H1 (cell line): ENCODE measurements around the gene SPOCK3. TPM values are rescaled to one million over a fixed set of nuclear protein-coding genes. Genes with fewer than 3 reads are reported as not detected.

Source experiments
- MAX ChIP-seq: IDR thresholded peaks from 2 replicates; pipeline ENCODE4 v1.6.1; 2012; ENCODE audit warnings: inconsistent platforms
- polyA plus RNA-seq, 7 experiments: library from polyadenylated mRNA; depleted of rRNA in 3 of 7; stranded (reverse) in 5 of 7; unstranded in 2 of 7; fragments of >200 nt in 5 of 7; fragments of 200-250 nt in 2 of 7; gene quantifications; 1 replicate in 5 of 7; 2 replicates in 1 of 7; 4 replicates in 1 of 7; pipeline versions ENCODE4 v1.2.1 to v1.2.3, GENCODE V29; 2011 to 2013; ENCODE audit warnings: missing spikeins in 2 of 7, mixed read lengths in 2 of 7
- total RNA-seq: library from RNA; stranded (reverse); fragmentation: NEBNext Ultra II Directional; extraction: Animal tissue kit (Norgen Biotek cat#: 25700); gene quantifications from 2 replicates; pipeline ENCODE4 v1.2.1, GENCODE V29; 2021
- TF ChIP-seq, protein P1 (sequence below): fragments of 300-600 bp; sonication (generic); IDR thresholded peaks from 2 replicates; pipeline ENCODE4 v1.7.1; 2012; ENCODE audit warnings: low read length, moderate library complexity, mild to moderate bottlenecking, inconsistent platforms; ENCODE audit not compliant: insufficient replicate concordance

SPOCK3 gene
- total and polyA plus RNA-seq, 2 of the 8 experiments (the other 6 are each of a cell fraction or from before 2014, with no cell fraction given) = 0.14 to 0.60 TPM

GRCh38 chr4:167114416-167114971 is 119.8 kb downstream of the SPOCK3 start (continued):
- TF ChIP-seq, protein P1, sequence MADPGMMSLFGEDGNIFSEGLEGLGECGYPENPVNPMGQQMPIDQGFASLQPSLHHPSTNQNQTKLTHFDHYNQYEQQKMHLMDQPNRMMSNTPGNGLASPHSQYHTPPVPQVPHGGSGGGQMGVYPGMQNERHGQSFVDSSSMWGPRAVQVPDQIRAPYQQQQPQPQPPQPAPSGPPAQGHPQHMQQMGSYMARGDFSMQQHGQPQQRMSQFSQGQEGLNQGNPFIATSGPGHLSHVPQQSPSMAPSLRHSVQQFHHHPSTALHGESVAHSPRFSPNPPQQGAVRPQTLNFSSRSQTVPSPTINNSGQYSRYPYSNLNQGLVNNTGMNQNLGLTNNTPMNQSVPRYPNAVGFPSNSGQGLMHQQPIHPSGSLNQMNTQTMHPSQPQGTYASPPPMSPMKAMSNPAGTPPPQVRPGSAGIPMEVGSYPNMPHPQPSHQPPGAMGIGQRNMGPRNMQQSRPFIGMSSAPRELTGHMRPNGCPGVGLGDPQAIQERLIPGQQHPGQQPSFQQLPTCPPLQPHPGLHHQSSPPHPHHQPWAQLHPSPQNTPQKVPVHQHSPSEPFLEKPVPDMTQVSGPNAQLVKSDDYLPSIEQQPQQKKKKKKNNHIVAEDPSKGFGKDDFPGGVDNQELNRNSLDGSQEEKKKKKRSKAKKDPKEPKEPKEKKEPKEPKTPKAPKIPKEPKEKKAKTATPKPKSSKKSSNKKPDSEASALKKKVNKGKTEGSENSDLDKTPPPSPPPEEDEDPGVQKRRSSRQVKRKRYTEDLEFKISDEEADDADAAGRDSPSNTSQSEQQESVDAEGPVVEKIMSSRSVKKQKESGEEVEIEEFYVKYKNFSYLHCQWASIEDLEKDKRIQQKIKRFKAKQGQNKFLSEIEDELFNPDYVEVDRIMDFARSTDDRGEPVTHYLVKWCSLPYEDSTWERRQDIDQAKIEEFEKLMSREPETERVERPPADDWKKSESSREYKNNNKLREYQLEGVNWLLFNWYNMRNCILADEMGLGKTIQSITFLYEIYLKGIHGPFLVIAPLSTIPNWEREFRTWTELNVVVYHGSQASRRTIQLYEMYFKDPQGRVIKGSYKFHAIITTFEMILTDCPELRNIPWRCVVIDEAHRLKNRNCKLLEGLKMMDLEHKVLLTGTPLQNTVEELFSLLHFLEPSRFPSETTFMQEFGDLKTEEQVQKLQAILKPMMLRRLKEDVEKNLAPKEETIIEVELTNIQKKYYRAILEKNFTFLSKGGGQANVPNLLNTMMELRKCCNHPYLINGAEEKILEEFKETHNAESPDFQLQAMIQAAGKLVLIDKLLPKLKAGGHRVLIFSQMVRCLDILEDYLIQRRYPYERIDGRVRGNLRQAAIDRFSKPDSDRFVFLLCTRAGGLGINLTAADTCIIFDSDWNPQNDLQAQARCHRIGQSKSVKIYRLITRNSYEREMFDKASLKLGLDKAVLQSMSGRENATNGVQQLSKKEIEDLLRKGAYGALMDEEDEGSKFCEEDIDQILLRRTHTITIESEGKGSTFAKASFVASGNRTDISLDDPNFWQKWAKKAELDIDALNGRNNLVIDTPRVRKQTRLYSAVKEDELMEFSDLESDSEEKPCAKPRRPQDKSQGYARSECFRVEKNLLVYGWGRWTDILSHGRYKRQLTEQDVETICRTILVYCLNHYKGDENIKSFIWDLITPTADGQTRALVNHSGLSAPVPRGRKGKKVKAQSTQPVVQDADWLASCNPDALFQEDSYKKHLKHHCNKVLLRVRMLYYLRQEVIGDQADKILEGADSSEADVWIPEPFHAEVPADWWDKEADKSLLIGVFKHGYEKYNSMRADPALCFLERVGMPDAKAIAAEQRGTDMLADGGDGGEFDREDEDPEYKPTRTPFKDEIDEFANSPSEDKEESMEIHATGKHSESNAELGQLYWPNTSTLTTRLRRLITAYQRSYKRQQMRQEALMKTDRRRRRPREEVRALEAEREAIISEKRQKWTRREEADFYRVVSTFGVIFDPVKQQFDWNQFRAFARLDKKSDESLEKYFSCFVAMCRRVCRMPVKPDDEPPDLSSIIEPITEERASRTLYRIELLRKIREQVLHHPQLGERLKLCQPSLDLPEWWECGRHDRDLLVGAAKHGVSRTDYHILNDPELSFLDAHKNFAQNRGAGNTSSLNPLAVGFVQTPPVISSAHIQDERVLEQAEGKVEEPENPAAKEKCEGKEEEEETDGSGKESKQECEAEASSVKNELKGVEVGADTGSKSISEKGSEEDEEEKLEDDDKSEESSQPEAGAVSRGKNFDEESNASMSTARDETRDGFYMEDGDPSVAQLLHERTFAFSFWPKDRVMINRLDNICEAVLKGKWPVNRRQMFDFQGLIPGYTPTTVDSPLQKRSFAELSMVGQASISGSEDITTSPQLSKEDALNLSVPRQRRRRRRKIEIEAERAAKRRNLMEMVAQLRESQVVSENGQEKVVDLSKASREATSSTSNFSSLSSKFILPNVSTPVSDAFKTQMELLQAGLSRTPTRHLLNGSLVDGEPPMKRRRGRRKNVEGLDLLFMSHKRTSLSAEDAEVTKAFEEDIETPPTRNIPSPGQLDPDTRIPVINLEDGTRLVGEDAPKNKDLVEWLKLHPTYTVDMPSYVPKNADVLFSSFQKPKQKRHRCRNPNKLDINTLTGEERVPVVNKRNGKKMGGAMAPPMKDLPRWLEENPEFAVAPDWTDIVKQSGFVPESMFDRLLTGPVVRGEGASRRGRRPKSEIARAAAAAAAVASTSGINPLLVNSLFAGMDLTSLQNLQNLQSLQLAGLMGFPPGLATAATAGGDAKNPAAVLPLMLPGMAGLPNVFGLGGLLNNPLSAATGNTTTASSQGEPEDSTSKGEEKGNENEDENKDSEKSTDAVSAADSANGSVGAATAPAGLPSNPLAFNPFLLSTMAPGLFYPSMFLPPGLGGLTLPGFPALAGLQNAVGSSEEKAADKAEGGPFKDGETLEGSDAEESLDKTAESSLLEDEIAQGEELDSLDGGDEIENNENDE = no peak
- TF ChIP-seq MAX = no peak
- TF ChIP-seq, all 59 proteins: peak for 0
